HG02610 (cell line): Measurements from ENCODE around the gene ZNF341.
"Not testable (repeated sequence)": the region's sequence is repeated elsewhere in the genome, so short reads cannot be mapped to it uniquely, and the experiment has no call there.

ENCODE experiments used
- ATAC-seq: cut with Tn5 transposase; IDR thresholded peaks from one replicate; pipeline ENCODE4 v1.9.1; 2021; ENCODE audit warnings: mild to moderate bottlenecking, moderate library complexity; ENCODE audit not compliant: unreplicated experiment

ZNF341 gene

GRCh38 chr20:33791959-33792597 is 60.3 kb downstream of the ZNF341 start:
- ATAC-seq, result no peak

GRCh38 chr20:33792598-33792989 is 60.8 kb downstream of the ZNF341 start:
- ATAC-seq, result not testable (repeated sequence)

GRCh38 chr20:33793011-33793931 is 61.5 kb downstream of the ZNF341 start:
- no peak for ATAC-seq

GRCh38 chr20:33796263-33796906 is 64.6 kb downstream of the ZNF341 start:
- ATAC-seq, result no peak

GRCh38 chr20:33796907-33797544 is 65.2 kb downstream of the ZNF341 start:
- ATAC-seq, result no peak

- ATAC-seq, result no peak
Observed at GRCh38 chr20:33798444-33798843, 66.6 kb downstream of the ZNF341 start.

- no peak for ATAC-seq
Observed at GRCh38 chr20:33803921-33804337, 72.1 kb downstream of the ZNF341 start.

GRCh38 chr20:33808388-33808787 is 76.6 kb downstream of the ZNF341 start:
- ATAC-seq, result no peak

- no peak for ATAC-seq
Observed at GRCh38 chr20:33810259-33810658, 78.5 kb downstream of the ZNF341 start.

- ATAC-seq, result peak; percentile 97
Observed at GRCh38 chr20:33810885-33811775, 79.3 kb downstream of the ZNF341 start, which contains the start of gene CHMP4B. Gene CHMP4B (plus strand): TSS chr20:33811348. CDS start chr20:33811469, 121 bp downstream.

- no peak for ATAC-seq
Observed at GRCh38 chr20:33811776-33812151, 80.0 kb downstream of the ZNF341 start.

- ATAC-seq, result no peak
Observed at GRCh38 chr20:33812152-33812849, 80.5 kb downstream of the ZNF341 start.

- no peak for ATAC-seq
Observed at GRCh38 chr20:33812908-33813462, 81.2 kb downstream of the ZNF341 start.

- no peak for ATAC-seq
Observed at GRCh38 chr20:33814238-33814712, 82.5 kb downstream of the ZNF341 start.

GRCh38 chr20:33815671-33816070 is 83.9 kb downstream of the ZNF341 start:
- no peak for ATAC-seq

- ATAC-seq, result no peak
Observed at GRCh38 chr20:33816191-33816590, 84.4 kb downstream of the ZNF341 start.

GRCh38 chr20:33817411-33817810 is 85.6 kb downstream of the ZNF341 start:
- no peak for ATAC-seq

GRCh38 chr20:33819456-33819855 is 87.7 kb downstream of the ZNF341 start:
- no peak for ATAC-seq

- ATAC-seq, result no peak
Observed at GRCh38 chr20:33820362-33820761, 88.6 kb downstream of the ZNF341 start.
